HCT116 (cell line): Measurements from ENCODE around the gene TARS2. TPM values are rescaled to one million over a fixed set of nuclear protein-coding genes. Genes with fewer than 3 reads are reported as not detected.
A peak's percentile ranks its signal among the peaks of the same experiment; 100 is the strongest.

ENCODE experiments used
- ATAC-seq: fragments of 200-7000 bp; cut with Tn5 transposase; 2 replicates; pipeline ENCODE4 v1.9.1; 2020; ENCODE audit warnings: mild to moderate bottlenecking, moderate library complexity
- BruUV-seq: library from RNA; stranded (reverse); fragments of 400-500 nt; replicated peaks from 2 replicates; lab custom pipeline; 2021; lab: Mats Ljungman, UMichigan
- CTCF ChIA-PET: fragments of 300-600 bp; sonication (Branson Sonifier 250); formaldehyde crosslinking; loops from one replicate; lab custom pipeline; 2021; ENCODE audit warnings: antibody characterized with exemption; lab: Charles Lee
- POLR2A ChIA-PET: fragments of 300-600, 350-600 bp; sonication (Branson Sonifier 250); formaldehyde crosslinking; loops from one replicate; lab custom pipeline; 2021; ENCODE audit warnings: antibody characterized with exemption; lab: Charles Lee
- RAD21 ChIA-PET, 2 experiments: fragments of 300-600 bp; sonication (Branson Sonifier 250); formaldehyde crosslinking; loops; one replicate each; lab custom pipeline; 2023; ENCODE audit warnings: low total read pairs in 2 of 2; ENCODE audit not compliant: uncharacterized antibody in 2 of 2, unreplicated experiment in 2 of 2, low non-redundant PET in 1 of 2; lab: Charles Lee
- DNase-seq: peaks from one replicate; pipeline ENCODE4 v3.0.0-alpha.2; 2010; ENCODE audit warnings: low read depth, low spot score
- H2AFZ ChIP-seq: fragments of 200-600 bp; shearing (Covaris generic), sonication (generic); 2 replicates; pipeline ENCODE4 v1.6.1; 2017; ENCODE audit warnings: low read depth, mixed run types, mixed read lengths, antibody characterized with exemption, low read length; ENCODE audit not compliant: poor library complexity, severe bottlenecking
- H3K27ac ChIP-seq: 2 replicates; pipeline ENCODE4 v1.5.1; 2012; ENCODE audit warnings: low read depth, low read length
- H3K27me3 ChIP-seq: fragments of 200-600 bp; sonication (generic); 2 replicates; pipeline ENCODE4 v1.6.1; 2016; ENCODE audit warnings: mixed run types, low read length, mixed read lengths; ENCODE audit not compliant: insufficient read depth
- H3K36me3 ChIP-seq, 2 experiments: fragments of 200-500 bp in 1 of 2; fragments of 200-600 bp in 1 of 2; sonication (Bioruptor generic) in 1 of 2; sonication (generic) in 1 of 2; 2 replicates each; pipeline versions ENCODE4 v1.5.1 to v1.6.1; 2014 to 2016; ENCODE audit warnings: low read length in 2 of 2, inconsistent platforms in 1 of 2, mixed read lengths in 1 of 2, mixed run types in 1 of 2; ENCODE audit not compliant: insufficient read depth in 2 of 2, control insufficient read depth in 1 of 2
- H3K4me1 ChIP-seq, 2 experiments: fragments of 200-600 bp in 1 of 2; sonication (generic) in 1 of 2; 2 replicates each; pipeline versions ENCODE4 v1.5.1 to v1.6.1; 2012 to 2017; ENCODE audit warnings: low read length in 2 of 2, inconsistent platforms in 1 of 2, mild to moderate bottlenecking in 1 of 2, mixed read lengths in 1 of 2, mixed run types in 1 of 2, moderate library complexity in 1 of 2; ENCODE audit not compliant: insufficient read depth in 2 of 2, control insufficient read depth in 1 of 2
- H3K4me2 ChIP-seq: fragments of 200-600 bp; sonication (generic); 2 replicates; pipeline ENCODE4 v1.6.1; 2017; ENCODE audit warnings: mixed run types, low read length, mixed read lengths
- H3K4me3 ChIP-seq, 2 experiments: fragments of 200-600 bp in 1 of 2; sonication (generic) in 1 of 2; replicated peaks in 1 of 2; 2 replicates each; pipeline ENCODE4 v1.5.1; 2011 to 2016; ENCODE audit warnings: low read length in 2 of 2, control low read depth in 1 of 2, low read depth in 1 of 2, mild to moderate bottlenecking in 1 of 2, mixed read lengths in 1 of 2, mixed run types in 1 of 2
- H3K79me2 ChIP-seq: fragments of 200-600 bp; sonication (generic); 2 replicates; pipeline ENCODE4 v1.6.1; 2017; ENCODE audit warnings: mild to moderate bottlenecking, mixed run types, low read length, moderate library complexity, mixed read lengths; ENCODE audit not compliant: insufficient read depth
- H3K9ac ChIP-seq: fragments of 200-600 bp; sonication (generic); 2 replicates; pipeline ENCODE4 v1.6.1; 2016; ENCODE audit warnings: low read length, mixed read lengths
- H3K9me2 ChIP-seq: fragments of 200-600 bp; sonication (generic), shearing (Covaris generic); 2 replicates; pipeline ENCODE4 v1.6.1; 2017; ENCODE audit warnings: mixed run types, mild to moderate bottlenecking, moderate library complexity; ENCODE audit not compliant: insufficient read depth
- H3K9me3 ChIP-seq, 2 experiments: fragments of 200-500 bp in 1 of 2; fragments of 200-600 bp in 1 of 2; sonication (Bioruptor generic) in 1 of 2; sonication (generic) in 1 of 2; 2 replicates each; pipeline ENCODE4 v1.6.1; 2014 to 2017; ENCODE audit warnings: low read length in 2 of 2, mixed read lengths in 2 of 2, inconsistent platforms in 1 of 2, low read depth in 1 of 2, mild to moderate bottlenecking in 1 of 2, mixed run types in 1 of 2, moderate library complexity in 1 of 2; ENCODE audit not compliant: control insufficient read depth in 1 of 2, insufficient read depth in 1 of 2
- H4K20me1 ChIP-seq: fragments of 200-600 bp; sonication (generic), shearing (Covaris generic); 2 replicates; pipeline ENCODE4 v1.6.1; 2017; ENCODE audit warnings: mixed run types, mild to moderate bottlenecking, moderate library complexity; ENCODE audit not compliant: insufficient read depth
- ATF3 ChIP-seq: IDR thresholded peaks from 2 replicates; pipeline ENCODE4 v1.6.1; 2012
- CBX3 ChIP-seq: IDR thresholded peaks from 2 replicates; pipeline ENCODE4 v1.6.1; 2012; ENCODE audit warnings: low read depth
- CEBPB ChIP-seq: IDR thresholded peaks from 2 replicates; pipeline ENCODE4 v1.6.1; 2012; ENCODE audit warnings: low read depth
- CTCF ChIP-seq, 3 experiments: fragments of 200-600 bp in 1 of 3; sonication (generic) in 1 of 3; IDR thresholded peaks in 2 of 3; conservative IDR thresholded peaks in 1 of 3; 2 replicates each; pipeline ENCODE4 v1.5.1; 2012 to 2017; ENCODE audit warnings: low read depth in 2 of 3, low read length in 2 of 3, antibody characterized with exemption in 1 of 3, borderline replicate concordance in 1 of 3, control low read depth in 1 of 3, mild to moderate bottlenecking in 1 of 3, mixed read lengths in 1 of 3, mixed run types in 1 of 3, moderate library complexity in 1 of 3; ENCODE audit not compliant: insufficient read depth in 1 of 3
- EGR1 ChIP-seq: IDR thresholded peaks from 2 replicates; pipeline ENCODE4 v1.6.1; 2012; ENCODE audit warnings: low read depth
- ELF1 ChIP-seq: IDR thresholded peaks from 2 replicates; pipeline ENCODE4 v1.6.1; 2012; ENCODE audit warnings: low read depth, borderline replicate concordance
- EZH2 ChIP-seq: fragments of 200-600 bp; sonication (generic); IDR thresholded peaks from 2 replicates; pipeline ENCODE4 v1.6.1; 2017; ENCODE audit warnings: antibody characterized with exemption, mixed run types
- EZH2phosphoT487 ChIP-seq: fragments of 200-600 bp; IDR thresholded peaks from 2 replicates; pipeline ENCODE4 v1.6.1; 2018; ENCODE audit warnings: antibody characterized with exemption, borderline replicate concordance
- FOSL1 ChIP-seq: IDR thresholded peaks from 2 replicates; pipeline ENCODE4 v1.6.1; 2012; ENCODE audit warnings: low read depth
- JUND ChIP-seq: IDR thresholded peaks from 2 replicates; pipeline ENCODE4 v1.6.1; 2012
- MAX ChIP-seq: IDR thresholded peaks from 2 replicates; pipeline ENCODE4 v1.6.1; 2012
- POLR2A ChIP-seq: IDR thresholded peaks from 2 replicates; pipeline ENCODE4 v1.7.0; 2011; ENCODE audit warnings: borderline replicate concordance; ENCODE audit not compliant: insufficient read depth, insufficient read length; ENCODE audit errors: extremely low read depth
- POLR2AphosphoS5 ChIP-seq: IDR thresholded peaks from 2 replicates; pipeline ENCODE4 v1.6.1; 2011; ENCODE audit warnings: mild to moderate bottlenecking, low read depth, low read length, moderate library complexity
- RAD21 ChIP-seq: IDR thresholded peaks from 2 replicates; pipeline ENCODE4 v1.6.1; 2012; ENCODE audit warnings: low read depth, mild to moderate bottlenecking
- SIN3A ChIP-seq: IDR thresholded peaks from 2 replicates; pipeline ENCODE4 v1.6.1; 2012; ENCODE audit warnings: low read depth
- SP1 ChIP-seq: IDR thresholded peaks from 2 replicates; pipeline ENCODE4 v1.6.1; 2012; ENCODE audit warnings: low read depth
- SRF ChIP-seq: IDR thresholded peaks from 2 replicates; pipeline ENCODE4 v1.6.1; 2012; ENCODE audit warnings: low read depth
- YY1 ChIP-seq: IDR thresholded peaks from 2 replicates; pipeline ENCODE4 v1.6.1; 2011; ENCODE audit warnings: low read length, low read depth, moderate library complexity, mild to moderate bottlenecking; ENCODE audit not compliant: insufficient replicate concordance; ENCODE audit errors: extremely low read depth
- ZBTB33 ChIP-seq: IDR thresholded peaks from 2 replicates; pipeline ENCODE4 v1.6.1; 2011; ENCODE audit warnings: mild to moderate bottlenecking, low read length, moderate library complexity; ENCODE audit not compliant: insufficient replicate concordance; ENCODE audit errors: extremely low read depth
- ZNF274 ChIP-seq: fragments of 200-500 bp; sonication (Bioruptor generic); IDR thresholded peaks from 2 replicates; pipeline ENCODE4 v1.6.1; 2014; ENCODE audit warnings: mild to moderate bottlenecking, low read depth, low read length, inconsistent platforms
- intact Hi-C: fragments of 100-400 bp; cut with micrococcal nuclease; formaldehyde crosslinking; loops from 2 replicates; pipeline ENCODE4 v1.10.0; 2022
- total RNA-seq: library from RNA; stranded (reverse); gene quantifications from one replicate; pipeline ENCODE4 v1.2.1, GENCODE V29; 2021; ENCODE audit not compliant: unreplicated experiment

TARS2 gene
- total RNA-seq, 1 experiment from 2014 or later = 23.2 TPM

- intact Hi-C loops = no loop called here
- RAD21 ChIA-PET = no interaction called here
- no peak overlapping the region for H2AFZ ChIP-seq
- TF ChIP-seq CBX3 (no peak), POLR2A (no peak), POLR2AphosphoS5 (no peak), JUND (no peak)
- TSS peak; percentile 78 for BruUV-seq
- H3K9me2 ChIP-seq = no peaks in the 10 kb centered on the region
- peaks cover 10% of the 10 kb centered on the region for H3K79me2 ChIP-seq
- no peaks in the 10 kb centered on the region for H3K27me3 ChIP-seq
- peaks cover 12 to 14% of the 10 kb centered on the region in 2 experiments; a peak in 3 of 4 replicates for H3K36me3 ChIP-seq
- CTCF ChIA-PET = no interaction called here
- DNase-seq = no peak
- ATAC-seq = no peak
- peaks cover 2 to 7% of the 10 kb centered on the region in 2 experiments; a peak in 2 of 4 replicates for H3K4me1 ChIP-seq
- peak overlapping the region; percentile 86 for H3K4me2 ChIP-seq
- H3K9me3 ChIP-seq = no peaks in the 10 kb centered on the region
- POLR2A ChIA-PET = no interaction called here
- no peaks in the 10 kb centered on the region for H4K20me1 ChIP-seq
- peak overlapping the region; percentile 84 for H3K9ac ChIP-seq
- peak overlapping the region; percentile 84 to 93 for H3K4me3 ChIP-seq
- peak overlapping the region; percentile 48 for H3K27ac ChIP-seq
These were observed 520 bp downstream of the TARS2 start for GRCh38 chr1:150487763-150488115.

GRCh38 chr1:150493175-150493574 lies 6.0 kb downstream of the TARS2 start:
- Histone ChIP-seq H2AFZ (no peak overlapping the region), H4K20me1 (no peaks in the 10 kb centered on the region), H3K9ac (no peak overlapping the region), H3K4me3 (no peak overlapping the region), H3K9me3 (no peaks in the 10 kb centered on the region), H3K4me2 (no peak overlapping the region), H3K27me3 (no peaks in the 10 kb centered on the region), H3K27ac (no peak overlapping the region), H3K9me2 (no peaks in the 10 kb centered on the region), H3K4me1 (peaks cover under 1 to 2% of the 10 kb centered on the region in 2 experiments; a peak in 1 of 4 replicates), H3K79me2 (peaks cover 2% of the 10 kb centered on the region), H3K36me3 (peaks cover 14 to 20% of the 10 kb centered on the region in 2 experiments; a peak in 3 of 4 replicates)
- RAD21 ChIA-PET = no interaction called here
- POLR2A ChIA-PET = no interaction called here
- no TSS peak for BruUV-seq
- CTCF ChIA-PET = no interaction called here
- no peak for ATAC-seq
- intact Hi-C loops = no loop called here
- DNase-seq = no peak
- TF ChIP-seq EZH2 (no peak), POLR2AphosphoS5 (no peak), ELF1 (no peak), SIN3A (no peak), SRF (no peak), EGR1 (no peak), CTCF (IDR thresholded peaks at IDR 0.05 in 2 of 3, conservative IDR thresholded peaks at IDR 0.05 in 1 of 3; ENCODE audit: borderline replicate concordance in 1 of 3, insufficient read depth in 1 of 3, low read depth in 2 of 3, low read length in 2 of 3) (no peak), CBX3 (no peak), FOSL1 (no peak), YY1 (no peak), RAD21 (no peak), EZH2phosphoT487 (no peak), ZNF274 (no peak), ATF3 (no peak), CEBPB (no peak), MAX (no peak), ZBTB33 (no peak), SP1 (no peak)
